NCI-H226 (cell line): ENCODE results near the gene ZNF821.
"Not testable (repeated sequence)": the region's sequence is repeated elsewhere in the genome, so short reads cannot be mapped to it uniquely, and the experiment has no call there.

Experiments
- DNase-seq: peaks from one replicate; pipeline ENCODE4 v3.0.0-alpha.2; 2015

Gene ZNF821

DNA sequence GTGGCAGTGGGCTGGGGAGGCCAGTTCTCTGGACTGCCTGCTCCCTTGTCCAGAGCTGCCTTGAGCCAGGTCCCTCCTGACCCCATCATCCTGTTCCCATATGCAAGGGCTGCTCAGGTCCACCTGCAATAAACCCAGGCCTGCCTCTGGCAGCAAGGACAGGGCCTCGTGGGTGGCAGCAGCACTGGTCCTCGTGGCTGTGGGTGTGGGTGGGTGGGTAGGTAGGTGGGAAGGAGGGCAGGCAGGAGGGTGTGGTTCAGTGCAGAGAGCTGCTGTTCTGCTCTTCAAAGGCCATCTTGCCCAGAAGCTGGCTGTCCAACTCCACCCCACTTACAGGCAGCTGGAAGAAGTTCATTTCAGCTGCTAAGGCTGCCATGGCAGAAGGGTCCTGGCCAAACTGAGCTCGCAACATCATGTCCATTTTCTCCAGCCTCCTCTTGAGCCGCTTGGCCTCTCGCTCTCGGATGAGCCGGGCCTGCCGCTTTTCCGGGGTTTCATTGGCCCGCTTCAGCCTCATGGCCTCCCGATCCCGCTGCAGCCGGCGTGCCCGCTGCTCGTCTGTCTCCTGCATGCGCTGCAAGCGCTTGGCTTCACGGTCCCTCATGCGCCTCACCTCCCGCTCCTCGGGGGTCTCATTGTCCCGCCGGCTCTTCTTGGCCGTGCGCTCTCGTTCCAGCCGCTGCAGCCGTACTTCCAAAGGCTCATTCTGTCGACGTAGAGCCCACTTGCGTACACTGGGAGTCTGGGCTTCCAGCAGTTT, 24.0 kb downstream of the ZNF821 start:
- no peak for DNase-seq

DNA sequence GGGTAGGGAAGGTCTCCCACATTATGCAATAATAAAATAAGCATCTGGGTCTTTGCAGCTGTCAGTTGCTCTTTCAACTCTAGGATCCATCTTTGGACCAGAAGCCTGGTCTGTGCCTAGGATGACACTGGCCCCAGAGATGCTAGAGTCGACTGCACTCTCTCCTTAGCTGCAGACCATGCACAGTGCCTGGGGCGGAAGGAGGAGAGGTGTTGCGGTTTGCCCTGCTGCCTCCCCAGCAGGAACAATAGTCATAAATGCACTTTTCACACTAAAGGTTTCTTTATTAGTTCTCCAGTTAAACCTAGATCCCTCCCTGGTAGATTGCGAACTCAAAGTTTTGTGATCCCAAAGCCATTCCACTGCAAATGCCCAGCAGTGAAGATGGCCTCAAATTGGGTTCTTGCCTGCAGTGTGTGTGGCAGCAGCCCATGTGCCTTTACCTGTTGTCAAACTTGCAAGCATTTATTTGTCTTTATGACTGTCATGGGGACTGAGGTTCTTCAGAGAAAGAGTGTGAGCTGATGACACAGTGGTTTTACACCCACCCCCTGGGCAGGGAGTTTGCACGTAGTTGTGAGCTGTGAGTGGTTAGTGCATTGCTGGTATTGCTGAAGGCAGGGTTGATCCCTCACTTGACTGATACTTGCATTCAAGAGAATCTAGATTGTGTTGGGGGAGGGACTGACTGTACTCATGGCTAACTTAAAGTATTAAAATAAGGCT, 27.9 kb downstream of the ZNF821 start:
- no peak for DNase-seq

DNA sequence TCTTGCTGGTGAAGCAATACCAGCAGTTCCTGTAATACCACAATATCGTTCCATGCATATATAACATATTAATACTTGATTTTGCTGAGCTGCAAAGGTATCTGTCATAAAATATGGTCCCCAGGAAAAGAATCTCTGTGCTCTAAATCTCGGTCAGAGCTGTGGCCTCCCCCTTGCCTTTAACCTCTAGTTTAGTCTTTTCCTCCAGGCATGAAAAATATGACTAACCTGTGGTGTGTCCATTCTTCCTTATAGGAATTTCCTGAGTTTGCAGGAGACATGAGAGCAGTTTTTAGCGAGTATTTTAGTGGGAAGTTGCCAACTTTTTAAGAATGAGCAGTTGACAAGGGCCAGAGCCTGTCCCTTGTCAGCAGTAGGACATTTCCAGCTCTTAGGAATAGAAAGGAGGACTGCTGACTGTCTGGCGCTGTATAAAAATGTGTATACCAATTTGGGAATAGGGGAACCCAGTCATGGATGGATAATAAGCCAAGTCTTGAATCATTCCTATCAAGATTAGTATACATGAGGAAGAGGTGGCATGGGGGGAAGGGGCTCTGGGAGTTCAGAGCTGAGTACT, 29.5 kb downstream of the ZNF821 start:
- no peak for DNase-seq

DNA sequence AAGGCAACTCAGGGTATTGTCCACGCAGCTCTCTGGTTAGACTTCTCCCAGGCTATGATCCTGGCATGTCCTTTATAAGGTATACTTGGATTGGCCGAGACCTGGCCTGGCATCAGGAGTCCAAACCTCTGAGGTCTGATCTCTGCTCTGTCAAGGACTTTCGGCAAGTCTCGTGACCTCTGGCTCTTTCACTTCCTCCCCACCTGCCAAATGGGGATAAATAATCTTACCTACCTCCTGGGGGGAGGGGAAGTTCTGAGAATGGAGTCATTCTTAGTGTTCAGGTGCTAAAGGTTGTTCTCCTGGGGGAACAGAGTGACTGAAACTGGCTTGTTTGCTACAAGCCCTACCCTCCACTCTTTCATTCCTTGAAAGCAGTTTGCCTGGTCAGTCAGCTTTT, 30.6 kb downstream of the ZNF821 start:
- DNase-seq: no peak

DNA sequence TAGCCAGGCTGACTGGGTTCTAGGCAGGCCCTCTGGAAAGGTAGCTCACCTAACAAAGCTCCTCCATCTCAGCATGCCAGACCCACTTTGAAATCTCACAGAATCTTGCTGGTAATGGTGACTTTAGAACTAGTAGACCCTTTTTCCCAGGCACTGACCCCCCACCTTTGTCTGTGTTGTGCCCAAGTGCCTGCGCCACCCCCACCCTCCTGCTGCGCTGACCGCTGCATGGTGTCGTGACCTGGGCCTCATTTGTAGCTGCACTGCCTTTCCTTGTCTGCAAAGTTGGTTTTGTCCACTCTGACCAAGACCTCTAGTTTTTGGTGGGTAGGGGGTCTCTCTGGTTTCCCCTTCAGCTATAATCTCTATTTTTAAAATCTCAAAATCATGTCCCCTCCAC, 31.4 kb downstream of the ZNF821 start:
- DNase-seq: no peak

DNA sequence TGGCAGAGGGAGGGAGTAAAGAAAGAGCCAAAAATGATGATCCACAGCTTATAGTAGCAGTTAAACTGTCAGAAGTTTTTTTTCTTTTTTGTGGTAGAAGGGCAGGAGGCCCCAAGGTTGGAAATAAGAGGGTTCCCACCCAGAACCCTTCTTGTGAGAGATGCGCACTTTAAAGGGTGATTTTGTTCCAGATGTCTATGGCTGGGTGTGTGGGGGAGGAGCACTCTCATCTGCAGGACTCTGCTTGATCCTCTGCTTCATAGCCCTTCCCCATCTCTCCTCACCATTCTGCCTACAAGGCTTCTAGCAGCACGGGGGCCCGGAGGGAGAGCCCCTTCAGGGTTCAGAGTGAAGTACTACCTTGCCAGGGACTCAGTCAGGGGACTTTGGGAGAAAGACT, 31.8 kb downstream of the ZNF821 start:
- DNase-seq: no peak

DNA sequence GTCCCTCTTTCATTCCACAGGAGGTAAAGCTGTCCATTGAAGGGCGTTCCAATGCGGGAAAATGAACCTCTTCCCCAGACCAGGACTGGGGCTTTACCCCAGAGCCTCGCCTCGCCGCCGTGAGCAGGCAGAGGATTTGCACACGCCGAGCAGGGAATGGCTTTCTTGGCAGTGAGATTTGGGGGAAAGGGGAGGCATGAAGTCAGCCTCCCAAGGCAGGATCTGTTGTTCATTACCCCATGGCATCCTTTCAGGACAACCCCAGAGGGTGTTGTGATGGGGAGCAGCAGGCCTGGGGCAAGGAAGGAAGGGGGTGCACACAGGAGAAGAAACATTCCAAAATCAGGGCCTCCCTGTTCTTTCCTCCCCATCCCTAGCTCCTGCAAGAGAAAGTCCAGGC, 32.2 kb downstream of the ZNF821 start:
- DNase-seq: no peak

DNA sequence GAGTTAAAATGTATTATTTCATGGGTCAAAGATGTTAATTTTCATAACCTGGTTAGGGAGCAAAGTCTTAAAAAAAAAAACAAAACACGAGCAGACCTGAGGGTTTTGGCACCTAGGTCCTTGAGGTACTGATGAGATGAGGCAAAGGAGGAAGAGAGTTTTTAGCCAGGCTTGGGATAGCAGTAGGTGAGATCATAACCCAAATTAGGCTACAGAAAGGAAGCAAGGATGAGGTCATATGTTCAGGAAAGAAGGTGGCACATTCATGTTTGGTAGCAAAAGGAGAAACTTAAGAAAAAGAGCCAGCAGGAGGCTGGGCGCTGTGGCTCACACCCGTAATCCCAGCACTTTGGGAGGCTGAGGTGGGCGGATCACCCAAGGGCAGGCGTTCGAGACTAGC, 35.4 kb downstream of the ZNF821 start:
- no peak for DNase-seq

DNA sequence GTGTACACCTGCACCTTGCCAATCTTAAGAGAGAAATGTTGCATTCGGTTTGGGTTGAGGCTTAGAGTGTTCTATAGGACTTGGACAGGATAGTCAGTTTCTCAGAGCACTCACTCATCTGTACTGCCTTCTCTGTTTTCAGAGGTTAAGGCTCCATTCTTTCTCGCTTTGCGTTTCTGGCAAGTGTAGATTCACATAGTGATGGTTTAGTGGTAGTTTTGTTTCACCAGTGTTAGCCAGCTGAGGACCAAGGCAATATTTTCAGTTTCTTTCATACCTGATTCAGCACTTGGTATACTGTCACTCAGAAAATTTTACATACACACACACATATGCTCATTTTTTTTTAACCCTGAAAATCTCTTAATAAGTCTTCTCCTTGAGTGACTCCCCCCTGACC, 36.9 kb downstream of the ZNF821 start:
- no peak for DNase-seq

DNA sequence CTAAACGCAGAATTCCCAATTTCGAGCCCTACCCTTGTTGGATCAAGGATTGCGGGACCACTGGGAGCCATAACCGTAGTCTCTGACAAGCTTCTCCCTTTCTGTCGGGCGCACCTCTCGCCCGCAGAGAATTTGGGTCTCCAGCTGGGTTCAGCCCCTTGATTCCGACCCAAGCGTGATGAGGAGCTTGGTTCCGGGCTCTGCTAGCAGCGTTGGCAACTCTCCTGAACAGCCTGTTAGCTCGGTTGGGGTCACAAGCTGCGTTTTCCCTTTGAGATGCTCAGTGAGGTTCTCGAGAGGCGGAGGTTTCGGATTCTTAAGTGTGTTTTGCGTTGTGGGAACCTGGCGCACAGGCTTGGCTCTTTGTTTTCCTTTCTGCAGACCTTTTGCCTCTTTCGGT, 37.6 kb downstream of the ZNF821 start:
- DNase-seq: no peak

DNA sequence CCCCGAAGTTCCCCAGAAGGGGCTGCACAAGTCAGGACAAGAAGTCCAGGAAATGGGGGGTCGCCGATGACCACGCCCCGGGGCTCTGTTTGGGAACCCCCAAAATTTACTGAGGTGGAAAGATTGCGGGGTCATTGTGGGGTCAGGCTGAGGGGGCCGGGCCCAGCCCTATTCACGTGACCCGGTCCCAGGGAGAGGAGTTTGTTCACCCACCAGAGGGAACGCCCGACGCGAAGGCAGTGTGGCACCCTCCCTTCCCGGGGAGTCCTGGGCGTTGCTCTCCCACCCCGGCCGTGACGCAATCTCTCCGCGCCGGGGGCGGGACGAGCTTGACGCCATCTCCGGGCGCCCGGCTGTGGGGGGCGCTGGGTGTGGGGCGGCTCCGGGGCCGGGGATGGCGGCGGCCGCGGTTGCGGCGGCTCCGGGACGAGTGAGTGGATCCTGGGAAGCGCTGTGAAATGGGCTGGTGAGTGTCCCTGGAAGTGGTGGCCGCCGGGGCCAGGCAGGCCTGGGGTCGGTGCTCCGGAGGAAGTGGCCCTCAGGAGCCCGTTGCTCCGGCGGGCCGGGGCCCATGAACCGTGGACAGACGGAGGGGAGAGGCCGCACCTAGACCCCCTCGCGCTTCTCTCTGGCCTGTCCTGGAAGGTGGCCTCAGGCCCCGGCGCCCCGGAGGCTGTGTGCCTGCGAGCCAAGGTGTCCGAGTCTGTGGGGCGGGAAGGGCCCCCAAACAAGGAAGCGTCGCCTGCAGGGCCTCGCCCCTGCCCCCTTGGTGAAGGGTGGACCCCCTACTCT, 38.1 kb downstream of the ZNF821 start, which contains the start of gene ATXN1L:
TSS of gene ATXN1L (plus strand) at position 338 of the 792 bp plus-strand sequence. CDS start 3,765 bp downstream, outside the sequence.
- DNase-seq: peak; percentile 91

DNA sequence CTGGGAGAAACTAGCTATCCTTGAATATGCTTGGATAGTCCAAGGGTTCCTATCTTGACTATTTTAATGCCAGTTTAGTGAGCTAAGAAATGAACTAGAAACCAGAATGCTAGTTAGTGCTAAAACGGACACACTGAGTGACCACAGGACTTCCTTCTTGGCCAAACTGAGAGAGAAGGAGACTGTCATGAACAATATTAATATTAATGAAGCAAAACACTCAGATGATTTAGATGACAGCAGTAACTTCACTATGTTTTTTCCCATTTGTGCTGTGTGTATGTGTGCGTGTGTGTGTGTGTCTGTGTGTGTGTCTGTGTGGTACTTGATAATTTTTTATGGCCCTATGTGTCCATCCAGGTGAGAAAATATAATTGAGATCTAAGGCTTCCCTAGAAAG, 40.4 kb downstream of the ZNF821 start:
- DNase-seq: no peak

DNA sequence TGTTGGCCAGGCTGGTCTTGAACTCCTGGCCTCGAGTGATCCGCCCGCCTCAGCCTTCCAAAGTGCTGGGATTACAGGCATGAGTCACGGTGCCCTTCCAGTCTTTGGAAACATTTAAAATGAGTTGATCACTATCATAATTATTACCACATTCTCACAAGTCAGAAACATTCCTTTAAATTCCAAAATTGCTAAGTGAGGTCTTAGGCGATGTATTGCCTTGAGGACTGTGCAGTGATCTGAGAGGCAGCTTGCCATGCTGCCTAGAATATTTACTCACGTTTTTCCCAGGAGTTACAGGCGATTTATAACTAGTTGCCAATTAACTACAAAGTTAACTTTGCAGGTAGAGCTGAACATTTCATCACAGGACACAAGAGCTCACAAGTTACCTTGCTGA, 43.9 kb downstream of the ZNF821 start:
- no peak for DNase-seq

DNA sequence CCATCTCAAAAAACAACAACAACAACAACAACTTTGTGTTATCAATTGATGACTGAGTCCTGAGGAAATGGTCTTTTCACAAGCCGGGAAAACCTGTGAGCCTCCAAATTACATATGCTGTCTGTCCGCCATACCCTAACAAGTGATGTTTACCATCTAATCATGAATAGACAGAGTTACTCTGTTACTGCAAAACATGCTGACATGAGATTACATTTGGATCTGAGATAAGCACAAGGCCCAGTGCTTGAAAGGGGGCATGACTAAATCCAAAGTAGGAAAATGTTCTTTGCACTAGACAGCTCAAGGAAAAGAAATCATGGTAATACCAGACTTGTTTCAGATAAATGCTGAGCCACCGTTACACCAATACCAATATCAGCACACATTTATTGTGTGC, 46.8 kb downstream of the ZNF821 start:
- no peak for DNase-seq

DNA sequence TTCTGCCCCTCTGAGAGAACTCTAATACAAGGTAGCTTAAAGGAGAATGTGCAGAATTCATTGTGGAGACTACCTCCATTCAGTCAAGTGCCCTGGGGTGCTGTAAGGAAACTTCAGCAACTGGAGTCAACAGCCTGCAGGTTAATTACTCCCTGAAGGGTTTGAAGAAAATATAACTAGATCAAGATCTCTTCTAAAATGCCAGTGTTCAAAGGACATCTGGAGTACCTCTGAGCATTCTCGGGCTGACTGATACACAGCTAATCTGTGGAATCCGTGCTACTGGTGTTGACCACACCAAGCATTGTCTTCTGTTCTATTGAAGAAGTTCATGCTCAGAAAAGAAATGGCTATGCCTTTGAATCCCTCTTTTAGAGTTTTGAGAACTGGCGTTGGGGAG, 49.7 kb downstream of the ZNF821 start:
- no peak for DNase-seq

DNA sequence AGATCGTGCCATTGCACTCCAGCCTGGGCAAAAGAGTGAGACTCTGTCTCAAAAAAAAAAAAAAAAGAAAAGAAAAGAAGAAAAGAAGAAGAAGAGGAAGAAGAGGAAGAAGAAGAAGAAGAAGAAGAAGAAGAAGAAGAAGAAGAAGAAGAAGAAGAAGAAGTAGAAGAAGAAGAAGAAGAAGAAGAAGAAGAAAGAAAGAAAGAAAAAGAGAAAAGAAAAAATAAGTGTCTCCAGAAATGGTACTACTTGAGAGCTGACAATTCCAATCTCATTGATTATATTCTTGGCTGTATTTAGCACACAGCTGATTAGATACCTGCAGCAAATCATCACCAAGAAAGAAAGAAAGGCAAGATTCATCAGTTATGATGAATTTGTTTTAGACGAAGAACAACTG, 51.9 kb downstream of the ZNF821 start:
- not testable (repeated sequence) for DNase-seq

DNA sequence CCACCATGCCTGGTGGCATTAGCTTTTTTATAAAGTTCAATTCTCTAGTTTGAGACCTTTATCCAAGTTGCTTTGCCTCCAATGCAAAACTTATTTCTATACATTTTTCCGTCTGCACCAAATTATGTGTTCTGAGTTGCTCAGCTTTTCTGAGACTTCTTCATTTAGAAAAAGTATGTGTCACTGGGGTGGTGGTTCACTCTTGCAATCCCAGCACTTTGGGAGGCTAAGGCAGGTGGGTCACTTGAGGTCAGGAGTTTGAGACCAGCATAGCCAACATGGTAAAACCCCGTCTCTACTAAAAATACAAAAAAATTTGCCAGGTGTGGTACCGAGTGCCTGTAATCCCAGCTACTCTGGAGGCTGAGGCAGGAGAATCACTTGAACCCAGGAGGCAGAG, 52.3 kb downstream of the ZNF821 start:
- DNase-seq: not testable (repeated sequence)

DNA sequence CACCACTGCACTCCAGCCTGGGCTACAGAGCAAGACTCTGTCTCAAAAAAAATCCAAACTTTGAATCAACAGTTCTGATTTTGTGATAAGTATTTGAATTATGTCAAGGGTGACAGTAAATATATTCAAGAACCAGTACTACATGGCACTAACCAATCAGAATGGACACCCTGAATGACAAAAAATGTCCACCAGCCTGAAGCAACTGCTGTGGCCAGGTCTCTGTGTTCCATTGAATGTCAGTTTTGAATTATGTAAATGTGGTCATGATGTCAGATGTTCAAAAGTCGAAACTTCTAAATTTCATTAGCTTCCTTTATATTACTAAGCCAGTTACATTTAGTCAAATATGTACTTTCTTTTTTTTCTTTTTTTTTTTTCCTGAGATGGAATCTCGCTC, 53.6 kb downstream of the ZNF821 start:
- no peak for DNase-seq

DNA sequence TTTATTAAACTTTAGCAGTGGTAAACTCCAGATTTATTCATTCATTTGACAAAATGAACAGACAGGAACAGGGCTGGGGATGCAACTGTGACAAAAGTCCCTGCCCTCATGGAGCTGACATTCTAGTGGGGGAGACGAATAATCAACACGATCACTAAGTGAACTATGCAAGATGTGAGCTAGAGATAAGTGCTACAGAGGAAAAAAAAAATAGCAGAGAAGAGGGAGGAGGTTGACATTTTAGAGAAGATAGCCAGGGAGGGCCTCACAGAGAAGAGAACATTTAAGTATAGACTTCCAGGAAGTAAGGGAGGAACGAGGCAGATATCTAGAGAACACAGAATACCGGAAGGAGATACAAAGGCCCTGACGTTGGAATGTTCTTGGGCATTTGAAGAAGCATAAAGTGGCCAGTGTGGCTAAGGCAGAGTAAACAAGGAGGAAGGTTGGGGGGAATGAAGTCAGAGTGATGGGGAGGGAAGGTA, 57.4 kb downstream of the ZNF821 start:
- DNase-seq: no peak

DNA sequence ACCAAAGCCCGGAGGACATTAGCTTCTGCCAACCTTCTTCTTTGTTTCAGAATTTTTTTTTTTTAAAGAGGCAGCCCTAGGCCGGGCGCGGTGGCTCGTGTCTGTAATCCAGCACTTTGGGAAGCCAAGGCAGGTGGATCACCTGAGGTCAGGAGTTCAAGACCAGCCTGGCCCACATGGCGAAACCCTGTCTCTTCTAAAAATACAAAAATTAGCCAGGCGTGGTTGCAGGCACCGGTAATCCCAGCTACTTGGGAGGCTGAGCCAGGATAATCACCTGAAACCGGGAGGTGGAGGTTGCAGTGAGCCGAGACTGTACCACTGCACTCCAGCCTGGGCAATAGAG, 66.9 kb downstream of the ZNF821 start:
- DNase-seq: not testable (repeated sequence)

DNA sequence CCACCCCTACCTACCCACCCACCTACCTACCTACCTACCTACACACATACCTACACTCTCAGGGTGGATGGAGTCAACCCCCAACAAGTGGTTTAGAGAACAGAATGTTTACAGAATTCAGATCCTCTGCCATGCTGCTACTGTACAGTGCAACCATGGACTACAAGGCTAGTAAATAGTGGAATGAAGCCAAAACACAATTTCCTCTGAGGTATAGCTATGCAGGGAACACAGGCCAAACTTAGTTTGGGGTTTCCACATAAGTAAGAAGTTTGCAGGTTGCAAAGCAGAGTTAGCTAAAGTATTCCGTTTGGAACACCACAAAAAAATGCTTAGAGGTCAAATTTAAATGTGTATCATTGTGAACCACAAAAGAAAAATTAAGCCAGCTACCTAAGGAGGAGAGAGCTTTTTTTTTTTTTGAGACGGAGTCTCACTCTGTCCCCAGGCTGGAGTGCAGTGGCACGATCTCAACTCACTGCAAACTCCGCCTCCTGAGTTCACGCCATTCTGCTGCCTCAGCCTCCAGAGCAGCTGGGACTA, 72.7 kb downstream of the ZNF821 start:
- DNase-seq: peak; percentile 30

DNA sequence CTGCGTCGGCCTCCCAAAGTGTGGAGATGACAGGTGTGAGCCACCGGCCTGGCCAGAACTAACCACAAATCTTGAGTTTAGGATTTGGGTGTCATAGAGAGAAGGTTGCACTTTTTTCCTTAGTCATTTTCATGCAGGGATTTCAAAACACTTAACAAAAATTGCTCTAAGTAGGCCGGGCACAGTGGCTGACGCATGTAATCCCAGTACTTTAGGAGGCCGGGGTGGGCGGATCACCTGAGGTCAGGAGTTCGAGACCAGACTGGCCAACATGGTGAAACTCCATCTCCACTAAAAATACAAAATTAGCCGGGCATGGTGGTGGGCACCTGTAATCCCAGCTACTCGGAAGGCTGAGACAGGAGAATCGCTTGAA, 73.8 kb downstream of the ZNF821 start:
- DNase-seq: not testable (repeated sequence)
